SU-DHL-6 (cell line): ENCODE measurements around the gene DTWD1.

Experiments
- CTCF ChIP-seq: fragments of 200-600 bp; sonication (generic); IDR thresholded peaks from one replicate; pipeline ENCODE4 v1.5.1; 2017; ENCODE audit warnings: antibody characterized with exemption, mild to moderate bottlenecking, low read length, moderate library complexity; ENCODE audit not compliant: insufficient read depth, poor library complexity, severe bottlenecking
- EZH2phosphoT487 ChIP-seq: fragments of 200-600 bp; sonication (generic), shearing (Covaris generic); conservative IDR thresholded peaks from 2 replicates; pipeline ENCODE4 v1.6.1; 2018; ENCODE audit warnings: mild to moderate bottlenecking, antibody characterized with exemption, low read length, moderate library complexity, mixed read lengths

DNA sequence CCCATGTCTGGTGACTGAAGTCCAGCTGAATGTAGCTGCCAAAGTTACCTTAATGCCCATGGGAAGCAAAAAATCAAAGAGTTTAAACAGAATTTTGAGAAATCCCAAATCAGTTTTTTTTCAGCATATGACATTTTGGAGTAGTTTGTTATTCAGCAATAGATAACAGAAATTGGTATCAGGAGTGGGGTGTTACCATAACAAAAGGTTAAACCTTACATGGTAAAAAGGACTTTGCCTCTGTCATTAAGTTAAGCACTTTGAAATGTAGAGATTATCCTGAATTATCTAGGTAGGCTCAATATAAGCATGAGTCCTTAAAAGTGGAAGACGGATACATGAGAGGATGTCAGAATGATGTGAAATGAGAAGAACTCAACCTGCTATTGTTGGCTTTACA is 32.1 kb downstream of the DTWD1 start:
- TF ChIP-seq CTCF, result no peak
- TF ChIP-seq EZH2phosphoT487, result no peak
